DOHH2 (cell line): ENCODE results near the gene CHERP.

Experiments
- H3F3A ChIP-seq: fragments of 200-600 bp; sonication (generic), shearing (Covaris generic); 2 replicates; pipeline ENCODE4 v1.6.0; 2016; ENCODE audit warnings: antibody characterized with exemption, mild to moderate bottlenecking; ENCODE audit not compliant: control insufficient read depth, insufficient read depth
- H3K27ac ChIP-seq: fragments of 200-600 bp; sonication (generic); 2 replicates; pipeline ENCODE4 v1.5.1; 2014; ENCODE audit warnings: low read depth, mild to moderate bottlenecking, low read length, moderate library complexity
- H3K27me3 ChIP-seq: fragments of 200-600 bp; sonication (generic); 2 replicates; pipeline ENCODE4 v1.6.1; 2014; ENCODE audit warnings: mild to moderate bottlenecking, low read length, mixed read lengths; ENCODE audit not compliant: control insufficient read depth
- H3K36me3 ChIP-seq: fragments of 200-600 bp; sonication (generic); 2 replicates; pipeline ENCODE4 v1.6.1; 2014; ENCODE audit warnings: mild to moderate bottlenecking, low read length, moderate library complexity, mixed read lengths; ENCODE audit not compliant: control insufficient read depth
- H3K4me1 ChIP-seq: fragments of 200-600 bp; sonication (generic); 2 replicates; pipeline ENCODE4 v1.6.1; 2014; ENCODE audit warnings: mild to moderate bottlenecking, low read length, mixed read lengths; ENCODE audit not compliant: control insufficient read depth
- H3K4me2 ChIP-seq: fragments of 200-600 bp; sonication (generic); 2 replicates; pipeline ENCODE4 v1.6.0; 2014; ENCODE audit warnings: mild to moderate bottlenecking, low read length, moderate library complexity
- H3K4me3 ChIP-seq: fragments of 200-600 bp; sonication (generic); 2 replicates; pipeline ENCODE4 v1.5.1; 2014; ENCODE audit warnings: mild to moderate bottlenecking, low read length, mixed read lengths
- H3K79me2 ChIP-seq: fragments of 200-600 bp; sonication (generic); 2 replicates; pipeline ENCODE4 v1.6.1; 2014; ENCODE audit warnings: mild to moderate bottlenecking, low read length, mixed read lengths; ENCODE audit not compliant: control insufficient read depth
- H3K9me2 ChIP-seq: fragments of 200-600 bp; sonication (generic); replicated peaks from 2 replicates; pipeline ENCODE4 v1.6.1; 2014; ENCODE audit warnings: mild to moderate bottlenecking, low read length, mixed read lengths; ENCODE audit not compliant: control insufficient read depth
- H3K9me3 ChIP-seq: fragments of 200-600 bp; sonication (generic); 2 replicates; pipeline ENCODE4 v1.6.1; 2014; ENCODE audit warnings: antibody characterized with exemption, low read length, mixed read lengths; ENCODE audit not compliant: control insufficient read depth, insufficient read depth
- H4K20me1 ChIP-seq: fragments of 200-600 bp; sonication (generic); 2 replicates; pipeline ENCODE4 v1.6.0; 2014; ENCODE audit warnings: low read depth, mild to moderate bottlenecking, antibody characterized with exemption, low read length, moderate library complexity; ENCODE audit not compliant: control insufficient read depth, insufficient read depth
- CTCF ChIP-seq: fragments of 200-600 bp; sonication (generic); IDR thresholded peaks from one replicate; pipeline ENCODE4 v1.5.1; 2014; ENCODE audit warnings: antibody characterized with exemption, mild to moderate bottlenecking, low read depth, low read length; ENCODE audit not compliant: poor library complexity, severe bottlenecking
- EZH2phosphoT487 ChIP-seq: fragments of 200-600 bp; sonication (generic); IDR thresholded peaks from 2 replicates; pipeline ENCODE4 v1.6.1; 2017; ENCODE audit warnings: borderline replicate concordance, mild to moderate bottlenecking, antibody characterized with exemption, low read length, moderate library complexity, mixed read lengths

The CHERP gene

GRCh38 chr19:16530540-16531379 lies 11.5 kb downstream of the CHERP start:
- no peak for TF ChIP-seq EZH2phosphoT487
- TF ChIP-seq CTCF: no peak
- Histone ChIP-seq H3K27me3 (no peaks in the 10 kb centered on the region), H3K4me1 (no peaks in the 10 kb centered on the region), H3K4me2 (no peak overlapping the region), H3K27ac (no peak overlapping the region), H3K36me3 (peaks cover 97% of the 10 kb centered on the region), H3F3A (no peaks in the 10 kb centered on the region), H3K79me2 (peaks cover 37% of the 10 kb centered on the region), H3K9me2 (no peaks in the 10 kb centered on the region), H4K20me1 (peaks cover 3% of the 10 kb centered on the region), H3K9me3 (no peaks in the 10 kb centered on the region), H3K4me3 (no peak overlapping the region)

- Histone ChIP-seq H3K4me3 (no peak overlapping the region), H3K4me2 (no peak overlapping the region), H4K20me1 (peaks cover 3% of the 10 kb centered on the region), H3K9me2 (no peaks in the 10 kb centered on the region), H3K27ac (no peak overlapping the region), H3K79me2 (peaks cover 27% of the 10 kb centered on the region), H3K9me3 (no peaks in the 10 kb centered on the region), H3K4me1 (no peaks in the 10 kb centered on the region), H3F3A (no peaks in the 10 kb centered on the region), H3K27me3 (no peaks in the 10 kb centered on the region), H3K36me3 (peaks cover 96% of the 10 kb centered on the region)
- TF ChIP-seq CTCF (no peak), EZH2phosphoT487 (no peak)
These were observed 12.6 kb downstream of the CHERP start for GRCh38 chr19:16529466-16530144.

GRCh38 chr19:16527971-16528521 lies 14.2 kb downstream of the CHERP start:
- TF ChIP-seq EZH2phosphoT487: no peak
- TF ChIP-seq CTCF: peak; percentile 79
- H3K4me3 ChIP-seq: no peak overlapping the region
- peaks cover 17% of the 10 kb centered on the region for H3K79me2 ChIP-seq
- H3K36me3 ChIP-seq: peaks cover 94% of the 10 kb centered on the region
- H3K9me2 ChIP-seq: no peaks in the 10 kb centered on the region
- H4K20me1 ChIP-seq: peaks cover 3% of the 10 kb centered on the region; the same call in 1 of the 2 replicates
- no peaks in the 10 kb centered on the region for H3K9me3 ChIP-seq
- H3F3A ChIP-seq: no peaks in the 10 kb centered on the region
- no peak overlapping the region for H3K4me2 ChIP-seq
- H3K4me1 ChIP-seq: no peaks in the 10 kb centered on the region
- H3K27me3 ChIP-seq: no peaks in the 10 kb centered on the region
- no peak overlapping the region for H3K27ac ChIP-seq
